Peyer's patch (tissue), 4 donors: ENCODE results near the gene WNT3A. TPM values are rescaled to one million over a fixed set of nuclear protein-coding genes. Genes with fewer than 3 reads are reported as not detected.

ENCODE experiments used
- DNase-seq, 3 donors: peaks; one replicate each; pipeline ENCODE4 v3.0.0-alpha.2; 2017 to 2019
- H3K27ac ChIP-seq, 4 donors: fragments of 200-600 bp; sonication (generic); one replicate each; pipeline ENCODE4 v1.5.1; 2016 to 2019
- H3K27me3 ChIP-seq, 2 donors: fragments of 200-600 bp; sonication (generic); one replicate each; pipeline ENCODE4 v1.5.1; 2019
- H3K36me3 ChIP-seq, 3 donors: fragments of 200-600 bp; sonication (generic); one replicate each; pipeline ENCODE4 v1.5.1; 2016 to 2019
- H3K4me1 ChIP-seq, 4 donors: fragments of 200-600 bp; sonication (generic); one replicate each; pipeline ENCODE4 v1.5.1; 2016 to 2019
- H3K4me3 ChIP-seq, 4 donors: fragments of 200-600 bp; sonication (generic); 1 replicate in 3 of 4; 2 replicates in 1 of 4; pipeline ENCODE4 v1.5.1; 2016 to 2019; ENCODE audit warnings: mild to moderate bottlenecking in 1 of 4
- H3K9me3 ChIP-seq, 4 donors: fragments of 200-600 bp; sonication (generic); one replicate each; pipeline ENCODE4 v1.5.1; 2016 to 2019; ENCODE audit warnings: mild to moderate bottlenecking in 1 of 4
- CTCF ChIP-seq, 6 experiments: fragments of 450-650 bp in 4 of 6; fragments of 200-600 bp in 2 of 6; sonication (generic) in 1 of 6; IDR thresholded peaks; one replicate each; pipeline ENCODE4 v1.5.1; 2017 to 2019; ENCODE audit warnings: antibody characterized with exemption in 6 of 6, mild to moderate bottlenecking in 3 of 6, moderate library complexity in 1 of 6
- POLR2A ChIP-seq, 2 donors: fragments of 450-650 bp; IDR thresholded peaks; one replicate each; pipeline ENCODE4 v1.5.1; 2017; ENCODE audit warnings: antibody characterized with exemption in 2 of 2, mild to moderate bottlenecking in 2 of 2, moderate library complexity in 2 of 2
- total RNA-seq, 4 donors: library from RNA; depleted of rRNA; stranded (reverse); fragments of >200 nt; gene quantifications; one replicate each; pipeline ENCODE4 v1.1.0, GENCODE V29; 2016

The WNT3A gene
- total RNA-seq, 4 donors from 2014 or later, result not detected

GRCh38 chr1:228058949-228059633 is 52.3 kb downstream of the WNT3A start:
- H3K27me3 ChIP-seq, result peaks cover 0 to 23% of the 10 kb centered on the region in 2 donors
- no peaks in the 10 kb centered on the region for H3K36me3 ChIP-seq
- TF ChIP-seq CTCF (IDR thresholded peaks at IDR 0.05), result no peak
- no peak for TF ChIP-seq POLR2A (IDR thresholded peaks at IDR 0.05)
- peak overlapping the region; percentile 11 to 54 (median 42) for H3K4me3 ChIP-seq
- H3K4me1 ChIP-seq, result peaks cover 0 to 15% (median 7%) of the 10 kb centered on the region in 4 donors
- peak overlapping the region in 2 of 4 donors; percentile 29 to 44 for H3K27ac ChIP-seq
- no peak for DNase-seq
- H3K9me3 ChIP-seq, result no peaks in the 10 kb centered on the region

- DNase-seq, result peak; percentile 28 to 96 (median 95)
- Histone ChIP-seq H3K36me3 (no peaks in the 10 kb centered on the region), H3K4me3 (peak overlapping the region; percentile 11 to 54 (median 42)), H3K9me3 (no peaks in the 10 kb centered on the region), H3K4me1 (peaks cover 0 to 15% (median 7%) of the 10 kb centered on the region in 4 donors), H3K27me3 (peaks cover 0 to 23% of the 10 kb centered on the region in 2 donors), H3K27ac (peak overlapping the region in 2 of 4 donors; percentile 29 to 55)
- TF ChIP-seq CTCF (IDR thresholded peaks at IDR 0.05), result no peak
- peak in 1 of 2 donors; percentile 39 for TF ChIP-seq POLR2A (IDR thresholded peaks at IDR 0.05)
Observed at GRCh38 chr1:228059634-228060457, 53.0 kb downstream of the WNT3A start.

- Histone ChIP-seq H3K9me3 (no peaks in the 10 kb centered on the region), H3K27ac (peak overlapping the region in 2 of 4 donors; percentile 29 to 55), H3K4me3 (peak overlapping the region in 3 of 4 donors; percentile 11 to 54 (median 49)), H3K36me3 (no peaks in the 10 kb centered on the region), H3K4me1 (peaks cover 0 to 15% (median 7%) of the 10 kb centered on the region in 4 donors), H3K27me3 (peaks cover 0 to 23% of the 10 kb centered on the region in 2 donors)
- no peak for TF ChIP-seq CTCF (IDR thresholded peaks at IDR 0.05)
- no peak for TF ChIP-seq POLR2A (IDR thresholded peaks at IDR 0.05)
- peak in 2 of 3 donors; percentile 52 to 58 for DNase-seq
Observed at GRCh38 chr1:228060458-228061190, 53.8 kb downstream of the WNT3A start.

- peak in 2 of 3 donors; percentile 27 to 41 for DNase-seq
- no peaks in the 10 kb centered on the region for H3K36me3 ChIP-seq
Observed at GRCh38 chr1:228061411-228062084, 54.8 kb downstream of the WNT3A start.

More at GRCh38 chr1:228061411-228062084, 54.8 kb downstream of the WNT3A start:
- H3K27ac ChIP-seq, result no peak overlapping the region
- TF ChIP-seq CTCF (IDR thresholded peaks at IDR 0.05) (no peak), POLR2A (IDR thresholded peaks at IDR 0.05) (no peak)
- H3K4me1 ChIP-seq, result peaks cover 0 to 15% (median 7%) of the 10 kb centered on the region in 4 donors
- H3K27me3 ChIP-seq, result peaks cover 0 to 19% of the 10 kb centered on the region in 2 donors
- no peaks in the 10 kb centered on the region for H3K9me3 ChIP-seq
- no peak overlapping the region for H3K4me3 ChIP-seq
